Upper lobe of left lung (tissue), 6 donors: ENCODE results near the gene PDS5A. TPM values are rescaled to one million over a fixed set of nuclear protein-coding genes. Genes with fewer than 3 reads are reported as not detected.
"Not testable (repeated sequence)": the region's sequence is repeated elsewhere in the genome, so short reads cannot be mapped to it uniquely, and the experiment has no call there.

Experiments
- ATAC-seq, 2 donors: fragments of 200-7000 bp; cut with Tn5 transposase; one replicate each; pipeline ENCODE4 v1.9.1; 2022; ENCODE audit warnings: mild to moderate bottlenecking in 2 of 2, moderate library complexity in 2 of 2; ENCODE audit not compliant: low FRiP score in 2 of 2
- DNase-seq, 2 donors: peaks; one replicate each; pipeline ENCODE4 v3.0.0-alpha.2; 2019 to 2020
- H3K27ac ChIP-seq, 4 donors: fragments of 200-600 bp; sonication (generic); one replicate each; pipeline ENCODE4 v1.5.1; 2016 to 2019
- H3K27me3 ChIP-seq, 4 donors: fragments of 200-600 bp; sonication (generic); one replicate each; pipeline ENCODE4 v1.5.1; 2017 to 2019
- H3K36me3 ChIP-seq, 4 donors: fragments of 200-600 bp; sonication (generic); one replicate each; pipeline ENCODE4 v1.5.1; 2016 to 2019
- H3K4me1 ChIP-seq, 4 donors: fragments of 200-600 bp; sonication (generic); one replicate each; pipeline ENCODE4 v1.5.1; 2018 to 2019
- H3K4me3 ChIP-seq, 4 donors: fragments of 200-600 bp; sonication (generic); one replicate each; pipeline ENCODE4 v1.5.1; 2017 to 2019; ENCODE audit warnings: mild to moderate bottlenecking in 2 of 4, moderate library complexity in 1 of 4
- H3K9me3 ChIP-seq, 4 donors: fragments of 200-600 bp; sonication (generic); one replicate each; pipeline ENCODE4 v1.5.1; 2018 to 2019
- EP300 ChIP-seq, 4 donors: sonication (generic); formaldehyde crosslinking; IDR thresholded peaks; one replicate each; pipeline ENCODE4 v1.5.1; 2017; ENCODE audit warnings: antibody characterized with exemption in 4 of 4, control low read depth in 2 of 4
- POLR2A ChIP-seq, 4 donors: fragments of 450-650 bp; IDR thresholded peaks; one replicate each; pipeline ENCODE4 v1.5.1; 2016 to 2017; ENCODE audit warnings: antibody characterized with exemption in 4 of 4, mild to moderate bottlenecking in 2 of 4
- POLR2AphosphoS5 ChIP-seq, 2 donors: sonication (generic); formaldehyde crosslinking; IDR thresholded peaks; one replicate each; pipeline ENCODE4 v1.5.1; 2017; ENCODE audit warnings: antibody characterized with exemption in 2 of 2
- whole genome bisulfite sequencing, 2 donors: methylation state at CpG; one replicate each; pipeline ENCODE4 v1.1.5; 2017 to 2018; 5-methylcytosine and 5-hydroxymethylcytosine counted together
- total RNA-seq, 6 donors: library from RNA; depleted of rRNA in 4 of 6; stranded (reverse); fragments of >200 nt in 4 of 6; gene quantifications; one replicate each; pipeline versions ENCODE4 v1.1.0 to v1.2.1, GENCODE V29; 2016 to 2021
- TF ChIP-seq, protein P1 (sequence below), 6 experiments: fragments of 450-650 bp in 4 of 6; fragments of 200-600 bp in 2 of 6; sonication (generic) in 2 of 6; IDR thresholded peaks; one replicate each; pipeline ENCODE4 v1.5.1; 2016 to 2019; ENCODE audit warnings: antibody characterized with exemption in 6 of 6
- donor health status: DM: no; HTN: no; CAD: no; lungs with moderate emphysema.
- donor health status: DM: no; HTN: yes; CAD: no; lungs with severe emphysema.

Gene PDS5A
- total RNA-seq, 6 donors from 2014 or later = 40.3 to 112 (median 69.6) TPM

DNA sequence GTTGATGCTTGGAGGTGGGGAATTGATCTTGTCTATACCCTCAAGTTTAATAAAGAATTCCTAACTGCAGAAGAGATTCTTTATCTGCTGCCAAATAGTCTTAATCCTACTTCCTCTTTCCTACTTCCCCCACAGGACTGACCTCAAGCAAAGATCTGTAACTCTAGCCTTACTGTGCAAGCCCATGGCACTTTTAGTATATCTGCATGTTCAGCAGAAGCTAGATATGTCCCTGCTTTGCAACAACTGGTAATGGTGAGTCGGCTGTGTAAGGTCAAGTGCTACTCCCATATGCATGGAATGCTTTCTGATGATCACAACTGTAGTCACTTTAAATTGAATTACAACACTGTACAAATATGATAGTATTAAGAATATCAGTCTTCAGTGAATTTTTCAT is 26.3 kb upstream of the PDS5A start:
- H3K27ac ChIP-seq = no peak overlapping the region
- no peaks in the 10 kb centered on the region for H3K4me1 ChIP-seq
- no peak for TF ChIP-seq POLR2AphosphoS5 (IDR thresholded peaks at IDR 0.05)
- no peak for TF ChIP-seq EP300 (IDR thresholded peaks at IDR 0.05)
- TF ChIP-seq, protein P1, sequence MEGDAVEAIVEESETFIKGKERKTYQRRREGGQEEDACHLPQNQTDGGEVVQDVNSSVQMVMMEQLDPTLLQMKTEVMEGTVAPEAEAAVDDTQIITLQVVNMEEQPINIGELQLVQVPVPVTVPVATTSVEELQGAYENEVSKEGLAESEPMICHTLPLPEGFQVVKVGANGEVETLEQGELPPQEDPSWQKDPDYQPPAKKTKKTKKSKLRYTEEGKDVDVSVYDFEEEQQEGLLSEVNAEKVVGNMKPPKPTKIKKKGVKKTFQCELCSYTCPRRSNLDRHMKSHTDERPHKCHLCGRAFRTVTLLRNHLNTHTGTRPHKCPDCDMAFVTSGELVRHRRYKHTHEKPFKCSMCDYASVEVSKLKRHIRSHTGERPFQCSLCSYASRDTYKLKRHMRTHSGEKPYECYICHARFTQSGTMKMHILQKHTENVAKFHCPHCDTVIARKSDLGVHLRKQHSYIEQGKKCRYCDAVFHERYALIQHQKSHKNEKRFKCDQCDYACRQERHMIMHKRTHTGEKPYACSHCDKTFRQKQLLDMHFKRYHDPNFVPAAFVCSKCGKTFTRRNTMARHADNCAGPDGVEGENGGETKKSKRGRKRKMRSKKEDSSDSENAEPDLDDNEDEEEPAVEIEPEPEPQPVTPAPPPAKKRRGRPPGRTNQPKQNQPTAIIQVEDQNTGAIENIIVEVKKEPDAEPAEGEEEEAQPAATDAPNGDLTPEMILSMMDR (IDR thresholded peaks at IDR 0.05) = no peak
- TF ChIP-seq POLR2A (IDR thresholded peaks at IDR 0.05) = no peak
- ATAC-seq (peak; percentile 73 to 89), DNase-seq (peak in 1 of 2 donors; percentile 29)
- no peaks in the 10 kb centered on the region for H3K9me3 ChIP-seq
- H3K36me3 ChIP-seq = no peaks in the 10 kb centered on the region
- H3K4me3 ChIP-seq = no peak overlapping the region
- WGBS, 2 donors = 41 to 50% methylated on average over 1 of the region's 1 CpG
- H3K27me3 ChIP-seq = no peaks in the 10 kb centered on the region

DNA sequence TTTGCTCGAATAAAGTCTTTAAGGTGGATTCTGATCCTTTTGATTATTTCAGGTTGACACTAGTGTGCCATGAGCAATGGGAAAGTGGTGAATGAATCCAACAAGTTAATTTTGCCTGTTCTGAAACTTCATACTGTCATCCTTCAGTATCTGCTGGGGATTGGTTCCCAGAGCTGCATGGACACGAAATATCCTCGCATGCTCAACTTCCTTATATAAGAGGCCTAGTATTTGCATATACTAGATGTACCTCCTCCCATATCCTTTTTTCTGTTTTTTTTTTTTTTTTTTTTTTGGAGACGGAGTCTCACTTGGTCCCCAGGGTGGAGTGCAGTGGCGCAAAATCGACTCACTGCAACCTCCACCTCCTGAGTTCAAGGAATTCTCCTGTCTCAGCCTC is 23.0 kb upstream of the PDS5A start:
- H3K27ac ChIP-seq = no peak overlapping the region
- H3K4me1 ChIP-seq = no peaks in the 10 kb centered on the region
- ATAC-seq (no peak), DNase-seq (no peak)
- H3K27me3 ChIP-seq = no peaks in the 10 kb centered on the region
- no peak overlapping the region for H3K4me3 ChIP-seq
- no peaks in the 10 kb centered on the region for H3K9me3 ChIP-seq
- 78 to 93% methylated on average over 6 of the region's 6 CpGs for WGBS, 2 donors
- no peaks in the 10 kb centered on the region for H3K36me3 ChIP-seq
- TF ChIP-seq POLR2AphosphoS5 (IDR thresholded peaks at IDR 0.05) = no peak
- no peak for TF ChIP-seq EP300 (IDR thresholded peaks at IDR 0.05)
- TF ChIP-seq POLR2A (IDR thresholded peaks at IDR 0.05) = no peak
- TF ChIP-seq, protein P1 (IDR thresholded peaks at IDR 0.05) = no peak

DNA sequence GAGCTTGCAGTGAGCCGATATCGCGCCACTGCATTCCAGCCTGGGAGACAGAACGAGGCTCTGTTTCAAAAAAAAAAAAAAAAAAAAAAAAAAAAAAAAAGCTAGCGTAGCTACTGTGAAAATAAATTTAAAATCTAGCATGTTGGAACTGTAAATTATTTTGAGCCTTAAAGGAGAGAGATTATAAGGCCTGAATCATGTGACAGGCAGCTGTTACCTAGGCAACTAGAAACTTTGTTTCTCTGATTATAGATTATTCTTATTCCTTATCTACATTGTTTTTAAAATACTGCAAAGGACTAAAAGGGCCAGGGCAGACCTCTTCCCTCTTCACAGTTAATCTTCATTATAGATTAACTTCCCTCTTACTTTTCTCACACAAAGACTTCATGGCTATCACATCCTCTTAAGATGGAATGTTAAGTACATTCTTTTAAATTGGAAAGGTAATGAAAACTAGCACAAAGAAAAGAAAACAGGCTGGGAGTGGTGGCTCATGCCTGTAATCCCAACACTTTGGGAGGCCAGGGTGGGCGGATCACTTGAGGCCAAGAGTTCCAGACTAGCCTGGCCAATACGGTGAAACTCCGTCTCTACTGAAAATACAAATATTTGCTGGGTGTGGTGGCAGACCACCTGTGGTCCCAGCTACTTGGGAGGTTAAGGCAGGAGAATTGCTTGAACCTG is 21.1 kb upstream of the PDS5A start:
- Histone ChIP-seq H3K27ac (peak overlapping the region in 1 of 4 donors; percentile 40), H3K4me1 (no peaks in the 10 kb centered on the region), H3K36me3 (no peaks in the 10 kb centered on the region), H3K27me3 (no peaks in the 10 kb centered on the region), H3K9me3 (no peaks in the 10 kb centered on the region), H3K4me3 (no peak overlapping the region)
- WGBS, 2 donors = 64 to 71% methylated on average over 8 of the region's 8 CpGs
- TF ChIP-seq, protein P1 (IDR thresholded peaks at IDR 0.05) = no peak
- TF ChIP-seq POLR2A (IDR thresholded peaks at IDR 0.05) (no peak), EP300 (IDR thresholded peaks at IDR 0.05) (no peak), POLR2AphosphoS5 (IDR thresholded peaks at IDR 0.05) (no peak)
- DNase-seq (no peak), ATAC-seq (no peak)

DNA sequence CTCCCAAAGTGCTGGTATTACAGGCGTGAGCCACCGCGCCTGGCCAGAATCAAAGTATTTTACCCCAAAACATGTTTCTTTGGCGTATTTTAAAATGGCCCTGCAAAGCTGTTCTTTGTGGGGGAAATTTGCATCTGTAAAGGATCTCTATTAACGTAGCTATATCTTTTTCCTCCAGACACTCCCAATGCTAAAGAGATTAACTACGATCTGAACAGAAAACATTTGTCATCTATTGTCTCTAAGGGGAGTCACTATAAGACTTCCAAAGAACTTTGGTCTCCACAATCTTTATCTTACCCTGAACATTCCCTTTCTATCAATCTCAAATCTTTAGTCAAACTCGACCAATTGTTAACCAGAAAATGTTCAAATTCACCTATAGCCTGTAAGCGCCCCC is 19.1 kb upstream of the PDS5A start:
- no peak for DNase-seq
- Histone ChIP-seq H3K4me3 (no peak overlapping the region), H3K9me3 (no peaks in the 10 kb centered on the region), H3K4me1 (peaks cover 0 to 1% (median 0%) of the 10 kb centered on the region in 4 donors), H3K27ac (no peak overlapping the region), H3K27me3 (no peaks in the 10 kb centered on the region), H3K36me3 (no peaks in the 10 kb centered on the region)
- no peak for ATAC-seq
- WGBS, 2 donors = 90 to 94% methylated on average over 8 of the region's 8 CpGs
- TF ChIP-seq, protein P1 (IDR thresholded peaks at IDR 0.05) = no peak
- TF ChIP-seq EP300 (IDR thresholded peaks at IDR 0.05) = no peak
- no peak for TF ChIP-seq POLR2A (IDR thresholded peaks at IDR 0.05)
- no peak for TF ChIP-seq POLR2AphosphoS5 (IDR thresholded peaks at IDR 0.05)

DNA sequence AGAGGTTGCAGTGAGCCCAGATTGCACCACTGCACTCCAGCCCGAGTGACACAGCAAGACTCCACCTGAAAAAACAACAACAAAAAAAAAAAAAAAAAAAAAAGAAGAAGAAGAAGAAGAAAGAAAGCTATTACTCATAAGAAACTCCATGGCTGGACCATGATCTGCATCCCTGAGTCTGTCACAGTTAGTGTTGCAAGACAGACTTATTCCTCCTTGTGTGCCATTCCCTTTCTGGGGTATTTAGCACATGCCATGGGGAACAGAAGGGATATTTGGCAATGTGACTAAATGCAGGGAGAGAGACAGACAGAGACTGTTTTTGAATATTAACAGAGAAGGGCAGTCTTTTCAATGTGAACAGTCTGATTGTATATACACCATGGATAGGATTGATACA is 16.7 kb upstream of the PDS5A start:
- no peak overlapping the region for H3K27ac ChIP-seq
- no peak for ATAC-seq

DNA sequence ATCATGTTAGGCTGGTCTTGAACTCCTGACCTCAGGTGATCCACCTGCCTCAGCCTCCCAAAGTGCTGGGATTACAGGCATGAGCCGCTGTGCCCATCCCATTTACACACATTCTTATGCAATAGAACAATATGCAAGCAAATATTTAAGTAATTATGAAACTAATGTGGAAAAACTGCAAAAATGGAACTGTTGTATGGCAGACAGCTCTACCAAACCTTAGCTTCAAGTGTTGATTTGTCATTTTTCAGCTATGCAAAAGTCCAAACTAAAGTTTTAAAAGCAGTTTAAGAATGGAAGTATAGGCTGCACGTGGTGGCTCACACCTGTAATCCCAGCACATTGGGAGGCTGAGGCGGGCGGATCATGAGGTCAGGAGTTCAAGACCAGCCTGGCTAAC is 11.7 kb upstream of the PDS5A start:
- not testable (repeated sequence) for H3K4me3 ChIP-seq, H3K36me3 ChIP-seq, H3K27ac ChIP-seq, H3K9me3 ChIP-seq, DNase-seq, H3K27me3 ChIP-seq, H3K4me1 ChIP-seq, ATAC-seq
- WGBS, 2 donors = 82 to 85% methylated on average over 4 of the region's 4 CpGs

More for the DNA sequence above, 16.7 kb upstream of the PDS5A start:
- Histone ChIP-seq H3K36me3 (no peaks in the 10 kb centered on the region), H3K9me3 (no peaks in the 10 kb centered on the region), H3K27me3 (no peaks in the 10 kb centered on the region), H3K4me1 (peaks cover 0 to 6% (median 3%) of the 10 kb centered on the region in 4 donors), H3K4me3 (no peak overlapping the region)
- DNase-seq = no peak
- 50 to 63% methylated on average over 1 of the region's 1 CpG for WGBS, 2 donors
- TF ChIP-seq, protein P1 (IDR thresholded peaks at IDR 0.05) = no peak
- TF ChIP-seq POLR2AphosphoS5 (IDR thresholded peaks at IDR 0.05) = no peak
- TF ChIP-seq EP300 (IDR thresholded peaks at IDR 0.05) = no peak
- no peak for TF ChIP-seq POLR2A (IDR thresholded peaks at IDR 0.05)
